K562 (cell line): Measurements from ENCODE around the gene HHIPL2. TPM values are rescaled to one million over a fixed set of nuclear protein-coding genes. Genes with fewer than 3 reads are reported as not detected.

Experiments
- ATAC-seq: fragments of 200-7000 bp; cut with Tn5 transposase; 3 replicates; pipeline ENCODE4 v1.9.1; 2020; ENCODE audit warnings: moderate library complexity
- BruUV-seq: library from RNA; stranded (reverse); fragments of 400-500 nt; replicated peaks from 2 replicates; lab custom pipeline; 2021; lab: Mats Ljungman, UMichigan
- CTCF ChIA-PET: fragments of 300-600 bp; formaldehyde crosslinking; extraction: SDS; loops from one replicate; lab custom pipeline; 2021; ENCODE audit warnings: low intra/inter-chr PET ratio; lab: Yijun Ruan, JAX
- POLR2A ChIA-PET: fragments of 300-600, 350-650 bp; sonication (Branson Sonifier 250); formaldehyde crosslinking; extraction: SDS; loops from one replicate; lab custom pipeline; 2021; ENCODE audit warnings: antibody characterized with exemption, inconsistent platforms; lab: Yijun Ruan, JAX
- DNase-seq, 4 experiments: peaks; one replicate each; pipeline versions ENCODE4 v3.0.0 to v3.0.0-alpha.2; 2011 to 2018; ENCODE audit warnings: low spot score in 3 of 4, mixed read lengths in 3 of 4; ENCODE audit errors: extremely low read depth in 1 of 4
- FAIRE-seq: peaks from 2 replicates; lab custom pipeline; 2011; peaks lifted over from hg19 to GRCh38; lab: Jason Lieb, UNC
- H2AFZ ChIP-seq: 2 replicates; pipeline ENCODE4 v1.6.0; 2011; ENCODE audit warnings: low read depth, low read length, control low read depth, inconsistent platforms
- H3K27ac ChIP-seq: fragments of 200-600 bp; 3 replicates; pipeline ENCODE4 v1.8.0; 2011; ENCODE audit warnings: low read depth, mild to moderate bottlenecking, control low read depth, inconsistent platforms, low read length, moderate library complexity, mixed read lengths; ENCODE audit errors: extremely low read depth
- H3K27me3 ChIP-seq, 2 experiments: fragments of 300-600 bp in 1 of 2; 2 replicates in 1 of 2; 3 replicates in 1 of 2; pipeline versions ENCODE4 v1.6.0 to v1.8.0; 2011; ENCODE audit warnings: inconsistent platforms in 2 of 2, low read length in 2 of 2, mild to moderate bottlenecking in 1 of 2, mixed read lengths in 1 of 2, moderate library complexity in 1 of 2; ENCODE audit not compliant: control insufficient read depth in 2 of 2, insufficient read depth in 2 of 2
- H3K36me3 ChIP-seq: fragments of 300-600 bp; 3 replicates; pipeline ENCODE4 v1.8.0; 2011; ENCODE audit warnings: mild to moderate bottlenecking, low read length, inconsistent platforms; ENCODE audit not compliant: control insufficient read depth, insufficient read depth
- H3K4me1 ChIP-seq, 2 experiments: fragments of 200-600 bp in 1 of 2; replicated peaks in 1 of 2; 2 replicates in 1 of 2; 3 replicates in 1 of 2; pipeline versions ENCODE4 v1.5.1 to v1.8.0; 2011; ENCODE audit warnings: inconsistent platforms in 2 of 2, low read length in 2 of 2, mild to moderate bottlenecking in 1 of 2, mixed read lengths in 1 of 2, moderate library complexity in 1 of 2; ENCODE audit not compliant: control insufficient read depth in 2 of 2, insufficient read depth in 2 of 2
- H3K4me2 ChIP-seq: 2 replicates; pipeline ENCODE4 v1.6.1; 2011; ENCODE audit warnings: low read length, control low read depth, inconsistent platforms, mixed read lengths; ENCODE audit not compliant: insufficient read depth
- H3K4me3 ChIP-seq: fragments of 200-600 bp; sonication (generic), shearing (Covaris generic); 2 replicates; pipeline ENCODE4 v1.5.1; 2016; ENCODE audit warnings: control low read depth, inconsistent platforms
- H3K79me2 ChIP-seq: fragments of 200-600 bp; 3 replicates; pipeline ENCODE4 v1.8.0; 2011; ENCODE audit warnings: low read length, inconsistent platforms; ENCODE audit not compliant: control insufficient read depth, insufficient read depth
- H3K9ac ChIP-seq, 2 experiments: 2 replicates each; pipeline versions ENCODE4 v1.6.0 to v1.6.1; 2011; ENCODE audit warnings: low read depth in 2 of 2, low read length in 2 of 2, control low read depth in 1 of 2, inconsistent platforms in 1 of 2, mild to moderate bottlenecking in 1 of 2, mixed read lengths in 1 of 2; ENCODE audit not compliant: insufficient read depth in 1 of 2
- H3K9me1 ChIP-seq: one replicate; pipeline ENCODE4 v1.6.0; 2011; ENCODE audit warnings: inconsistent platforms, mild to moderate bottlenecking, low read length, moderate library complexity; ENCODE audit not compliant: control insufficient read depth, insufficient read depth
- H3K9me3 ChIP-seq: replicated peaks from 2 replicates; pipeline ENCODE4 v1.5.1; 2011; ENCODE audit warnings: low read depth, low read length, inconsistent platforms; ENCODE audit not compliant: control insufficient read depth, insufficient read depth
- H4K20me1 ChIP-seq: replicated peaks from 2 replicates; pipeline ENCODE4 v1.6.1; 2011; ENCODE audit warnings: low read length, inconsistent platforms, mixed read lengths; ENCODE audit not compliant: control insufficient read depth, insufficient read depth
- CREM ChIP-seq: IDR thresholded peaks from 2 replicates; pipeline ENCODE4 v1.6.1; 2014; ENCODE audit warnings: antibody characterized with exemption, low read depth
- CTCF ChIP-seq, 3 experiments: IDR thresholded peaks in 2 of 3; conservative IDR thresholded peaks in 1 of 3; 2 replicates each; pipeline ENCODE4 v1.5.1; 2011 to 2012; ENCODE audit warnings: low read length in 3 of 3, mild to moderate bottlenecking in 3 of 3, control low read depth in 2 of 3, improper control_type of control experiment in 1 of 3, inconsistent platforms in 1 of 3, low read depth in 1 of 3, mixed read lengths in 1 of 3, moderate library complexity in 1 of 3; ENCODE audit not compliant: insufficient read depth in 2 of 3
- TAF1 ChIP-seq: IDR thresholded peaks from 2 replicates; pipeline ENCODE4 v1.6.1; 2011; ENCODE audit warnings: mild to moderate bottlenecking, low read length, moderate library complexity; ENCODE audit not compliant: insufficient read depth, control insufficient read depth, severe bottlenecking; ENCODE audit errors: extremely low read depth
- ZKSCAN8 ChIP-seq: fragments of 200-800 bp; sonication (Bioruptor generic); IDR thresholded peaks from 2 replicates; pipeline ENCODE4 v1.6.1; 2016; ENCODE audit warnings: missing genetic modification characterization, missing compliant biosample characterization
- ZNF124 ChIP-seq: sonication (generic); formaldehyde crosslinking; IDR thresholded peaks from 2 replicates; pipeline ENCODE4 v1.8.1; 2022; ENCODE audit warnings: missing genetic modification reagents
- ZNF175 ChIP-seq: fragments of 200-800 bp; sonication (Bioruptor generic); IDR thresholded peaks from 2 replicates; pipeline ENCODE4 v1.6.1; 2016; ENCODE audit warnings: low read depth, mild to moderate bottlenecking, missing genetic modification characterization, missing compliant biosample characterization
- WGBS: fragments of 100-300 bp; shearing (Covaris generic); methylation state at CpG from one replicate; pipeline ENCODE4 v1.1.6; 2016; ENCODE audit warnings: low coverage, mixed read lengths; ENCODE audit not compliant: insufficient coverage; ENCODE audit errors: missing lambda C conversion rate; 5-methylcytosine and 5-hydroxymethylcytosine counted together
- in situ Hi-C: fragments of 300-500 bp; cut with MboI; formaldehyde crosslinking; loops from 4 replicates; pipeline ENCODE4 v1.15.0; 2018; ENCODE audit warnings: inconsistent platforms, mixed read lengths
- intact Hi-C: fragments of 100-400 bp; cut with micrococcal nuclease; formaldehyde crosslinking; loops from 2 replicates; pipeline ENCODE4 v1.14.2; 2022
- polyA plus RNA-seq, 8 experiments: library from polyadenylated mRNA; depleted of rRNA in 4 of 8; stranded (reverse) in 5 of 8; unstranded in 3 of 8; fragments of >200 nt; fragmentation: Nextera tagmentation in 2 of 8; fragmentation: Illumina TruSeq in 1 of 8; extraction: Ambion mirVana in 2 of 8; extraction: Trizol in 1 of 8; gene quantifications; 2 replicates each; pipeline versions ENCODE4 v1.2.1 to v1.2.3, GENCODE V29; 2011 to 2014; ENCODE audit warnings: inconsistent platforms in 1 of 8, missing spikeins in 1 of 8
- total RNA-seq, 7 experiments: library from RNA; depleted of rRNA in 6 of 7; stranded (reverse); fragments of >200 nt in 6 of 7; fragmentation: Illumina TruSeq in 2 of 7; extraction: Trizol in 2 of 7; gene quantifications; 2 replicates each; pipeline versions ENCODE4 v1.2.1 to v1.2.3, GENCODE V29; 2011 to 2021; ENCODE audit warnings: low replicate concordance in 1 of 7

HHIPL2 gene
- total and polyA plus RNA-seq, 9 of the 15 experiments (the other 6 are each of a cell fraction or from before 2014, with no cell fraction given) = 0.05 to 0.60 (median 0.20) TPM; not detected in 1

GRCh38 chr1:222530852-222531251 is 17.1 kb downstream of the HHIPL2 start (continued):
- TF ChIP-seq TAF1 (no peak), ZKSCAN8 (no peak), CREM (no peak)

GRCh38 chr1:222529916-222530315 is 18.0 kb downstream of the HHIPL2 start:
- no peak for DNase-seq
- ChIA-PET CTCF (no interaction called here), POLR2A (interaction anchor here (0.6 kb wide), 1 partner anchor 17 kb away, joined by 3 read pairs; no protein-coding TSS in a partner anchor)
- in situ Hi-C loops = no loop called here
- Histone ChIP-seq H3K79me2 (no peaks in the 10 kb centered on the region), H3K27me3 (peaks cover 12 to 24% of the 10 kb centered on the region in 2 experiments; a peak in 4 of 5 replicates), H3K27ac (no peak overlapping the region), H3K9me1 (no peaks in the 10 kb centered on the region), H3K4me1 (no peaks in the 10 kb centered on the region), H3K4me2 (no peak overlapping the region), H3K36me3 (no peaks in the 10 kb centered on the region), H3K9me3 (no peaks in the 10 kb centered on the region), H2AFZ (no peak overlapping the region), H3K4me3 (no peak overlapping the region), H4K20me1 (no peaks in the 10 kb centered on the region), H3K9ac (no peak overlapping the region)
- no TSS peak for BruUV-seq
- TF ChIP-seq ZNF175 (no peak), CTCF (IDR thresholded peaks at IDR 0.05 in 2 of 3, conservative IDR thresholded peaks at IDR 0.05 in 1 of 3; ENCODE audit: insufficient read depth in 2 of 3, low read depth in 1 of 3, low read length in 3 of 3) (no peak), ZNF124 (no peak)
- intact Hi-C loops = no loop called here
- WGBS = 8% methylated on average over 3 of the region's 3 CpGs
- ATAC-seq = no peak
- FAIRE-seq = no peak
